HFF-Myc (cell line): ENCODE results near the gene ATL2.

Experiments
- DNase-seq: peaks from one replicate; pipeline ENCODE4 v3.0.0-alpha.2; 2011; ENCODE audit warnings: low read depth; ENCODE audit errors: extremely low read depth
- H3K4me3 ChIP-seq: replicated peaks from 2 replicates; pipeline ENCODE4 v1.5.1; 2011; ENCODE audit warnings: low read depth, mild to moderate bottlenecking, control low read depth, low read length
- CTCF ChIP-seq: IDR thresholded peaks from 2 replicates; pipeline ENCODE4 v1.5.1; 2012; ENCODE audit warnings: mild to moderate bottlenecking, low read depth, low read length, control low read depth; ENCODE audit errors: missing control alignments

Gene ATL2

GRCh38 chr2:38353402-38353801 is 23.7 kb downstream of the ATL2 start:
- H3K4me3 ChIP-seq, result no peak overlapping the region
- no peak for DNase-seq
- no peak for TF ChIP-seq CTCF

- H3K4me3 ChIP-seq, result no peak overlapping the region
- no peak for TF ChIP-seq CTCF
- no peak for DNase-seq
Observed at GRCh38 chr2:38352336-38352735, 24.7 kb downstream of the ATL2 start.

GRCh38 chr2:38345323-38346038 is 31.6 kb downstream of the ATL2 start:
- no peak for TF ChIP-seq CTCF
- DNase-seq, result no peak
- H3K4me3 ChIP-seq, result no peak overlapping the region

- H3K4me3 ChIP-seq, result no peak overlapping the region
- TF ChIP-seq CTCF, result no peak
Observed at GRCh38 chr2:38344813-38345212, 32.3 kb downstream of the ATL2 start.

DNA sequence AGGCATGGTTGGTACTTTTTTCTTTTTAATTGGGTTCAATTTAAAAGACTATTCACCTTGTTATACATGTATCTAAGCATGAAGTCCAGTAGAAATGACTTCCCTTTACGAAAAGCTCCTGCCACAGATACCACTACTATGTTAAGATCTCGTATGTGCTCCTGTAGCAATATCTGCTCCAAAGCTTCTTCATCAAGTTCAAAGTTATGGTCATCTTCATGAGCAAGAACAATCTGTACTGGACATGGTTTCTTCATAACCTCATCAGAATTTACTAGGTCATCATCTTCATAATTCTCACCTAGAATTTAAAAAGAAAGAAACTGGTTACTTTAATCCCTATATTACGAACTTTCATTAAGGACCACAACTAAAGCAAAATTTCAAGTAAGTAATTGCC is 33.9 kb downstream of the ATL2 start:
- no peak for DNase-seq
- no peak for TF ChIP-seq CTCF
- no peak overlapping the region for H3K4me3 ChIP-seq

More at GRCh38 chr2:38344813-38345212, 32.3 kb downstream of the ATL2 start:
- DNase-seq, result no peak

DNA sequence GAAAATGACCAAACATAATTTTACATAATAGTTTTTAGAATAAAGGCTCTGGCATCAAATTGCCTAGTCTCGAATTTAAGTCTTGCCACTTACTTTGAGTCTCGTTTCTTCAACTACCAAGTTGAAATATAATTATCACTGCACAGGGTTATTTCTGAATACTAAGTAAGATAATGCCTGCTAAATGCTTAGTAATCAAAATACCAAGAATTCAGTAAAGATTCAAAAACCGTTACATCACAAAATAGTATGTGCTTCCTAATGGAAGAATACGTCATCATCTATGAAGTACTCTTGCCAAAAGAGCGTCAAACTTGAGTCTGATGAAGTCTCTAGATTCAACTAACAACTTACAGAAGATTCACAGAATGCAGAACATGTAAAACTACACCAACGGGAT is 40.5 kb downstream of the ATL2 start:
- TF ChIP-seq CTCF, result no peak

DNA sequence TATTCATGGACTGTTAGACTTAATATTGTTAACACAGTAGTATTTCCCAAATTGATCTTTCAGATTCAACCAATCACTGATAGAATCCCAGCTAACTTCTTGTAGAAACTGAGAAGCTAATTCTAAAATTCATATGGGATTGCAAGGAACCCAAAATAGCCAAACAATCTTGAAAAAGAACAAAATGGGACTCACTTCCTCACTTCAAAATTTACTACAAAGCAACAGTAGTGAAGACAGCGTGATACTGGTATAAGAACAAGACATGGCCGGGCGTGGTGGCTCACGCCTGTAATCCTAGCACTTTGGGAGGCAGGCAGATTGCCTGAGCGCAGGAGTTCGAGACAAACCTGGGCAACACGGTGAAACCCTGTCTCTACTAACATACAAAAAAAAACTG is 46.3 kb downstream of the ATL2 start:
- no peak overlapping the region for H3K4me3 ChIP-seq
- no peak for DNase-seq
- TF ChIP-seq CTCF, result no peak

More for the DNA sequence above, 40.5 kb downstream of the ATL2 start:
- no peak for DNase-seq
- H3K4me3 ChIP-seq, result no peak overlapping the region
